Osteocyte (in vitro differentiated cells): ENCODE measurements around the gene ADRB1. TPM values are rescaled to one million over a fixed set of nuclear protein-coding genes. Genes with fewer than 3 reads are reported as not detected.

Experiments used
- DNase-seq: peaks from one replicate; pipeline ENCODE4 v3.0.0; 2021; ENCODE audit warnings: mixed read lengths; ENCODE audit not compliant: unreplicated experiment; ENCODE audit errors: extremely low spot score
- H3K27ac Mint-ChIP-seq: one replicate; pipeline ENCODE4 v1.8.0; 2021; ENCODE audit warnings: mild to moderate bottlenecking, mixed read lengths; ENCODE audit not compliant: unreplicated experiment
- H3K27me3 Mint-ChIP-seq: one replicate; pipeline ENCODE4 v1.8.0; 2021; ENCODE audit warnings: mixed read lengths; ENCODE audit not compliant: unreplicated experiment
- H3K36me3 Mint-ChIP-seq: one replicate; pipeline ENCODE4 v1.8.0; 2021; ENCODE audit warnings: mixed read lengths; ENCODE audit not compliant: unreplicated experiment
- H3K4me1 Mint-ChIP-seq: one replicate; pipeline ENCODE4 v1.8.0; 2021; ENCODE audit warnings: mixed read lengths; ENCODE audit not compliant: unreplicated experiment
- H3K4me3 Mint-ChIP-seq: one replicate; pipeline ENCODE4 v1.8.0; 2021; ENCODE audit warnings: mild to moderate bottlenecking, moderate library complexity, mixed read lengths; ENCODE audit not compliant: unreplicated experiment
- H3K9me3 Mint-ChIP-seq: one replicate; pipeline ENCODE4 v1.8.0; 2021; ENCODE audit warnings: mixed read lengths; ENCODE audit not compliant: unreplicated experiment
- CTCF ChIP-seq: fragments of 200-600 bp; sonication (generic); IDR thresholded peaks from 2 replicates; pipeline ENCODE4 v1.5.0; 2021; ENCODE audit warnings: antibody characterized with exemption, mild to moderate bottlenecking, moderate library complexity
- total RNA-seq: library from RNA; stranded (reverse); gene quantifications from 2 replicates; pipeline ENCODE4 v1.2.1, GENCODE V29; 2021

Gene ADRB1
- total RNA-seq, 1 donor from 2014 or later: 0.97 TPM

- Mint-ChIP-seq H3K27ac (no peak overlapping the region), H3K36me3 (no peaks in the 10 kb centered on the region), H3K9me3 (no peaks in the 10 kb centered on the region), H3K4me3 (no peak overlapping the region), H3K4me1 (peaks cover 40% of the 10 kb centered on the region), H3K27me3 (no peaks in the 10 kb centered on the region)
- DNase-seq: no peak
- TF ChIP-seq CTCF: no peak
Observed at GRCh38 chr10:114030140-114030539, 13.5 kb upstream of the ADRB1 start.

GRCh38 chr10:114031073-114031972 is 12.3 kb upstream of the ADRB1 start:
- H3K27me3 Mint-ChIP-seq: no peaks in the 10 kb centered on the region
- H3K9me3 Mint-ChIP-seq: no peaks in the 10 kb centered on the region
- H3K36me3 Mint-ChIP-seq: no peaks in the 10 kb centered on the region
- no peak for TF ChIP-seq CTCF
- H3K4me3 Mint-ChIP-seq: no peak overlapping the region
- no peak overlapping the region for H3K27ac Mint-ChIP-seq
- no peak for DNase-seq
- H3K4me1 Mint-ChIP-seq: peaks cover 29% of the 10 kb centered on the region

- DNase-seq: no peak
- no peaks in the 10 kb centered on the region for H3K9me3 Mint-ChIP-seq
- no peaks in the 10 kb centered on the region for H3K36me3 Mint-ChIP-seq
Observed at GRCh38 chr10:114033566-114033965, 10.1 kb upstream of the ADRB1 start.

GRCh38 chr10:114034923-114035645 is 8.6 kb upstream of the ADRB1 start:
- Mint-ChIP-seq H3K4me3 (no peak overlapping the region), H3K9me3 (no peaks in the 10 kb centered on the region), H3K27ac (no peak overlapping the region), H3K36me3 (no peaks in the 10 kb centered on the region), H3K27me3 (no peaks in the 10 kb centered on the region), H3K4me1 (peaks cover 9% of the 10 kb centered on the region)
- DNase-seq: no peak
- no peak for TF ChIP-seq CTCF

More at GRCh38 chr10:114033566-114033965, 10.1 kb upstream of the ADRB1 start:
- H3K4me3 Mint-ChIP-seq: no peak overlapping the region
- H3K27ac Mint-ChIP-seq: no peak overlapping the region
- no peak for TF ChIP-seq CTCF
- no peaks in the 10 kb centered on the region for H3K27me3 Mint-ChIP-seq
- peaks cover 9% of the 10 kb centered on the region for H3K4me1 Mint-ChIP-seq

- H3K27ac Mint-ChIP-seq: no peak overlapping the region
- no peaks in the 10 kb centered on the region for H3K27me3 Mint-ChIP-seq
- H3K4me1 Mint-ChIP-seq: peaks cover 9% of the 10 kb centered on the region
- no peak overlapping the region for H3K4me3 Mint-ChIP-seq
- H3K9me3 Mint-ChIP-seq: no peaks in the 10 kb centered on the region
- DNase-seq: no peak
- H3K36me3 Mint-ChIP-seq: no peaks in the 10 kb centered on the region
- no peak for TF ChIP-seq CTCF
Observed at GRCh38 chr10:114035791-114036190, 7.9 kb upstream of the ADRB1 start.
